K562 (cell line): ENCODE results near the gene RNGTT. TPM values are rescaled to one million over a fixed set of nuclear protein-coding genes. Genes with fewer than 3 reads are reported as not detected.

Source experiments
- ATAC-seq: fragments of 200-7000 bp; cut with Tn5 transposase; 3 replicates; pipeline ENCODE4 v1.9.1; 2020; ENCODE audit warnings: moderate library complexity
- BruUV-seq: library from RNA; stranded (reverse); fragments of 400-500 nt; replicated peaks from 2 replicates; lab custom pipeline; 2021; lab: Mats Ljungman, UMichigan
- CTCF ChIA-PET: fragments of 300-600 bp; formaldehyde crosslinking; extraction: SDS; loops from one replicate; lab custom pipeline; 2021; ENCODE audit warnings: low intra/inter-chr PET ratio; lab: Yijun Ruan, JAX
- POLR2A ChIA-PET: fragments of 300-600, 350-650 bp; sonication (Branson Sonifier 250); formaldehyde crosslinking; extraction: SDS; loops from one replicate; lab custom pipeline; 2021; ENCODE audit warnings: antibody characterized with exemption, inconsistent platforms; lab: Yijun Ruan, JAX
- DNase-seq, 4 experiments: peaks; one replicate each; pipeline versions ENCODE4 v3.0.0 to v3.0.0-alpha.2; 2011 to 2018; ENCODE audit warnings: low spot score in 3 of 4, mixed read lengths in 3 of 4; ENCODE audit errors: extremely low read depth in 1 of 4
- FAIRE-seq: peaks from 2 replicates; lab custom pipeline; 2011; peaks lifted over from hg19 to GRCh38; lab: Jason Lieb, UNC
- H2AFZ ChIP-seq: 2 replicates; pipeline ENCODE4 v1.6.0; 2011; ENCODE audit warnings: low read depth, low read length, control low read depth, inconsistent platforms
- H3K27ac ChIP-seq: fragments of 200-600 bp; 3 replicates; pipeline ENCODE4 v1.8.0; 2011; ENCODE audit warnings: low read depth, mild to moderate bottlenecking, control low read depth, inconsistent platforms, low read length, moderate library complexity, mixed read lengths; ENCODE audit errors: extremely low read depth
- H3K27me3 ChIP-seq, 2 experiments: fragments of 300-600 bp in 1 of 2; 2 replicates in 1 of 2; 3 replicates in 1 of 2; pipeline versions ENCODE4 v1.6.0 to v1.8.0; 2011; ENCODE audit warnings: inconsistent platforms in 2 of 2, low read length in 2 of 2, mild to moderate bottlenecking in 1 of 2, mixed read lengths in 1 of 2, moderate library complexity in 1 of 2; ENCODE audit not compliant: control insufficient read depth in 2 of 2, insufficient read depth in 2 of 2
- H3K36me3 ChIP-seq: fragments of 300-600 bp; 3 replicates; pipeline ENCODE4 v1.8.0; 2011; ENCODE audit warnings: mild to moderate bottlenecking, low read length, inconsistent platforms; ENCODE audit not compliant: control insufficient read depth, insufficient read depth
- H3K4me1 ChIP-seq, 2 experiments: fragments of 200-600 bp in 1 of 2; replicated peaks in 1 of 2; 2 replicates in 1 of 2; 3 replicates in 1 of 2; pipeline versions ENCODE4 v1.5.1 to v1.8.0; 2011; ENCODE audit warnings: inconsistent platforms in 2 of 2, low read length in 2 of 2, mild to moderate bottlenecking in 1 of 2, mixed read lengths in 1 of 2, moderate library complexity in 1 of 2; ENCODE audit not compliant: control insufficient read depth in 2 of 2, insufficient read depth in 2 of 2
- H3K4me2 ChIP-seq: 2 replicates; pipeline ENCODE4 v1.6.1; 2011; ENCODE audit warnings: low read length, control low read depth, inconsistent platforms, mixed read lengths; ENCODE audit not compliant: insufficient read depth
- H3K4me3 ChIP-seq: fragments of 200-600 bp; sonication (generic), shearing (Covaris generic); 2 replicates; pipeline ENCODE4 v1.5.1; 2016; ENCODE audit warnings: control low read depth, inconsistent platforms
- H3K79me2 ChIP-seq: fragments of 200-600 bp; 3 replicates; pipeline ENCODE4 v1.8.0; 2011; ENCODE audit warnings: low read length, inconsistent platforms; ENCODE audit not compliant: control insufficient read depth, insufficient read depth
- H3K9ac ChIP-seq, 2 experiments: 2 replicates each; pipeline versions ENCODE4 v1.6.0 to v1.6.1; 2011; ENCODE audit warnings: low read depth in 2 of 2, low read length in 2 of 2, control low read depth in 1 of 2, inconsistent platforms in 1 of 2, mild to moderate bottlenecking in 1 of 2, mixed read lengths in 1 of 2; ENCODE audit not compliant: insufficient read depth in 1 of 2
- H3K9me1 ChIP-seq: one replicate; pipeline ENCODE4 v1.6.0; 2011; ENCODE audit warnings: inconsistent platforms, mild to moderate bottlenecking, low read length, moderate library complexity; ENCODE audit not compliant: control insufficient read depth, insufficient read depth
- H3K9me3 ChIP-seq: replicated peaks from 2 replicates; pipeline ENCODE4 v1.5.1; 2011; ENCODE audit warnings: low read depth, low read length, inconsistent platforms; ENCODE audit not compliant: control insufficient read depth, insufficient read depth
- H4K20me1 ChIP-seq: replicated peaks from 2 replicates; pipeline ENCODE4 v1.6.1; 2011; ENCODE audit warnings: low read length, inconsistent platforms, mixed read lengths; ENCODE audit not compliant: control insufficient read depth, insufficient read depth
- WGBS: fragments of 100-300 bp; shearing (Covaris generic); methylation state at CpG from one replicate; pipeline ENCODE4 v1.1.6; 2016; ENCODE audit warnings: low coverage, mixed read lengths; ENCODE audit not compliant: insufficient coverage; ENCODE audit errors: missing lambda C conversion rate; 5-methylcytosine and 5-hydroxymethylcytosine counted together
- in situ Hi-C: fragments of 300-500 bp; cut with MboI; formaldehyde crosslinking; loops from 4 replicates; pipeline ENCODE4 v1.15.0; 2018; ENCODE audit warnings: inconsistent platforms, mixed read lengths
- intact Hi-C: fragments of 100-400 bp; cut with micrococcal nuclease; formaldehyde crosslinking; loops from 2 replicates; pipeline ENCODE4 v1.14.2; 2022
- polyA plus RNA-seq, 8 experiments: library from polyadenylated mRNA; depleted of rRNA in 4 of 8; stranded (reverse) in 5 of 8; unstranded in 3 of 8; fragments of >200 nt; fragmentation: Nextera tagmentation in 2 of 8; fragmentation: Illumina TruSeq in 1 of 8; extraction: Ambion mirVana in 2 of 8; extraction: Trizol in 1 of 8; gene quantifications; 2 replicates each; pipeline versions ENCODE4 v1.2.1 to v1.2.3, GENCODE V29; 2011 to 2014; ENCODE audit warnings: inconsistent platforms in 1 of 8, missing spikeins in 1 of 8
- total RNA-seq, 7 experiments: library from RNA; depleted of rRNA in 6 of 7; stranded (reverse); fragments of >200 nt in 6 of 7; fragmentation: Illumina TruSeq in 2 of 7; extraction: Trizol in 2 of 7; gene quantifications; 2 replicates each; pipeline versions ENCODE4 v1.2.1 to v1.2.3, GENCODE V29; 2011 to 2021; ENCODE audit warnings: low replicate concordance in 1 of 7
- TF ChIP-seq, protein P1 (sequence below): fragments of 450-650 bp; formaldehyde crosslinking; IDR thresholded peaks from 2 replicates; pipeline ENCODE4 v1.4.0; 2020; ENCODE audit warnings: mild to moderate bottlenecking, moderate library complexity

Gene RNGTT
- total and polyA plus RNA-seq, 9 of the 15 experiments (the other 6 are each of a cell fraction or from before 2014, with no cell fraction given) = 6.1 to 31.7 (median 19.5) TPM

DNA sequence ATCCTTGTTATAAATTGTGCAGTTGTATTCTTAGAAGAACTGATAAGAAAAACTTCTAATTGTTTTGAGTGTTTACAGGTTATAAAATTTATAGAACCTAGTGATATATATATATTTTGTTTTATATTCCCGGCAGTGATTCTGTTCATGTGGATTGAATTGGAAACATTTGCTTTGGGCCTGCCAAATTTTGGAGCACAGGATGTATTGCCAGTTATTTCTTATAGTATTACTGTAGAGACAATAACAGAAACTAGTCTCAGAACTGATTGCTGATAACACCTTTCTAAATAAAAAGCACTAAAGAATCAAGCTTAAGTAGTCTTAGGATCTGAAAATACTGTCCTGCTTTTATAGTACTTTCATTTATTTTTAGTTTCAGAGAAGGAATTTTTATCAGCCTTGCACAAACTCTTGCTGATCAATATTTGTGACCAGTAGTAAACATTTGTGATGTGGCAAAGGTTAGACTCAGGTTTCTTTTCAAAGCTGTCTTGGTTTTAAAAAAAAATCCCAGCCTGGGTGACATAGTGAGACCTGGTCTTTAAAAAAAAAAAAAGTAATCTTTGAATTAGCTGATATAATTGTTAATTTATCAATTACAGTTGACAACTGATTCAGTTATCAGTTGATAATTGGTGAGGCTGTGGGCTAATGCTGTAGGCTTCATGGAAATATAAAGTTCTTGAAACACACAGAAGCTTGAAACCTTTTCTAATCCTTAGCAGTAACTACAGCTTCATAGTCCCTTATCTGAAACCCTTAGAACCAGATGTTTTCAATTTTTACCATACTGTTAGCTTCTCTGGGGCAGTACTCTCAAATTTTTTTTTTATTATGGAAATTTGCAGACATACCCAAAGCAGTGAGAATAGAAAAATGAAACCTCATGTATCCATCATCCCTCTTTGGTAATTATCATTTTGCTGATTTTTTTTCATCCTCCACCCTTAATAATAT lies 42.4 kb downstream of the RNGTT start:
- BruUV-seq = no TSS peak

More for the DNA sequence above, 42.4 kb downstream of the RNGTT start:
- Histone ChIP-seq H3K9ac (no peak overlapping the region), H3K9me3 (no peaks in the 10 kb centered on the region; the same call in 1 of the 2 replicates), H3K27ac (no peak overlapping the region), H3K4me1 (no peaks in the 10 kb centered on the region), H2AFZ (no peak overlapping the region), H3K79me2 (no peaks in the 10 kb centered on the region), H3K4me2 (no peak overlapping the region), H3K36me3 (peaks cover 20% of the 10 kb centered on the region; the same call in 1 of the 3 replicates), H3K27me3 (no peaks in the 10 kb centered on the region), H3K9me1 (no peaks in the 10 kb centered on the region), H3K4me3 (no peak overlapping the region), H4K20me1 (no peaks in the 10 kb centered on the region)
- TF ChIP-seq, protein P1, sequence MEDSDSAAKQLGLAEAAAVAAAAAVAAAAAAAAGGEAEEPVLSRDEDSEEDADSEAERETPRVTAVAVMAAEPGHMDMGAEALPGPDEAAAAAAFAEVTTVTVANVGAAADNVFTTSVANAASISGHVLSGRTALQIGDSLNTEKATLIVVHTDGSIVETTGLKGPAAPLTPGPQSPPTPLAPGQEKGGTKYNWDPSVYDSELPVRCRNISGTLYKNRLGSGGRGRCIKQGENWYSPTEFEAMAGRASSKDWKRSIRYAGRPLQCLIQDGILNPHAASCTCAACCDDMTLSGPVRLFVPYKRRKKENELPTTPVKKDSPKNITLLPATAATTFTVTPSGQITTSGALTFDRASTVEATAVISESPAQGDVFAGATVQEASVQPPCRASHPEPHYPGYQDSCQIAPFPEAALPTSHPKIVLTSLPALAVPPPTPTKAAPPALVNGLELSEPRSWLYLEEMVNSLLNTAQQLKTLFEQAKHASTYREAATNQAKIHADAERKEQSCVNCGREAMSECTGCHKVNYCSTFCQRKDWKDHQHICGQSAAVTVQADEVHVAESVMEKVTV = no peak
- WGBS = 92% methylated on average over 1 of the region's 1 CpG
- ATAC-seq (no peak), DNase-seq (no peak), FAIRE-seq (no peak)
- ChIA-PET POLR2A (no interaction called here), CTCF (no interaction called here)
- in situ Hi-C loops = no loop called here
- intact Hi-C loops = no loop called here
